Neural progenitor cell (in vitro differentiated cells): ENCODE results near the gene ZNF549. TPM values are rescaled to one million over a fixed set of nuclear protein-coding genes. Genes with fewer than 3 reads are reported as not detected.

Experiments used
- DNase-seq: peaks from one replicate; pipeline ENCODE4 v3.0.0-alpha.2; 2016; ENCODE audit warnings: low spot score
- H2AFZ ChIP-seq: fragments of 200-600 bp; sonication (generic); replicated peaks from 2 replicates; pipeline ENCODE4 v1.6.1; 2016; ENCODE audit warnings: antibody characterized with exemption
- H3F3A ChIP-seq: fragments of 200-600 bp; sonication (generic); 2 replicates; pipeline ENCODE4 v1.6.1; 2016; ENCODE audit warnings: antibody characterized with exemption, low read depth
- H3K27ac ChIP-seq: fragments of 200-600 bp; sonication (generic); 2 replicates; pipeline ENCODE4 v1.5.1; 2016; ENCODE audit warnings: mild to moderate bottlenecking
- H3K27me3 ChIP-seq: fragments of 200-600 bp; sonication (generic); 2 replicates; pipeline ENCODE4 v1.6.1; 2016; ENCODE audit warnings: mild to moderate bottlenecking, moderate library complexity
- H3K36me3 ChIP-seq: fragments of 200-600 bp; sonication (generic); 2 replicates; pipeline ENCODE4 v1.5.1; 2016
- H3K4me1 ChIP-seq: fragments of 200-600 bp; sonication (generic); 2 replicates; pipeline ENCODE4 v1.6.1; 2016; ENCODE audit warnings: mixed run types
- H3K4me2 ChIP-seq: fragments of 200-600 bp; sonication (generic); 2 replicates; pipeline ENCODE4 v1.6.1; 2016
- H3K4me3 ChIP-seq: fragments of 200-600 bp; sonication (generic); 2 replicates; pipeline ENCODE4 v1.5.1; 2016
- H3K79me2 ChIP-seq: fragments of 200-600 bp; sonication (generic); 2 replicates; pipeline ENCODE4 v1.6.1; 2016; ENCODE audit warnings: low read depth
- H3K9ac ChIP-seq: fragments of 200-600 bp; sonication (generic); 2 replicates; pipeline ENCODE4 v1.6.1; 2016
- H3K9me3 ChIP-seq: fragments of 200-600 bp; sonication (generic); 2 replicates; pipeline ENCODE4 v1.5.1; 2016; ENCODE audit warnings: low read depth
- H4K20me1 ChIP-seq: fragments of 200-600 bp; sonication (generic); 2 replicates; pipeline ENCODE4 v1.6.1; 2016; ENCODE audit warnings: low read depth
- H3K27ac Mint-ChIP-seq: 3 replicates; pipeline ENCODE4 v1.8.0; 2021; ENCODE audit warnings: mixed read lengths
- H3K27me3 Mint-ChIP-seq: 2 replicates; pipeline ENCODE4 v1.8.0; 2022; ENCODE audit warnings: low read depth, mild to moderate bottlenecking, inconsistent platforms, moderate library complexity, mixed read lengths; ENCODE audit not compliant: insufficient read depth
- H3K36me3 Mint-ChIP-seq: 3 replicates; pipeline ENCODE4 v1.8.0; 2021; ENCODE audit warnings: mixed read lengths
- H3K4me1 Mint-ChIP-seq: 3 replicates; pipeline ENCODE4 v1.8.0; 2021; ENCODE audit warnings: mixed read lengths
- H3K4me3 Mint-ChIP-seq: 3 replicates; pipeline ENCODE4 v1.8.0; 2021; ENCODE audit warnings: mild to moderate bottlenecking, moderate library complexity, mixed read lengths
- H3K9me3 Mint-ChIP-seq: 3 replicates; pipeline ENCODE4 v1.8.0; 2020; ENCODE audit warnings: mixed read lengths
- EZH2 ChIP-seq: fragments of 200-600 bp; sonication (generic); IDR thresholded peaks from 2 replicates; pipeline ENCODE4 v1.6.1; 2017; ENCODE audit warnings: antibody characterized with exemption, mild to moderate bottlenecking, moderate library complexity
- EZH2phosphoT487 ChIP-seq: fragments of 200-600 bp; sonication (generic); IDR thresholded peaks from 2 replicates; pipeline ENCODE4 v1.6.1; 2017; ENCODE audit warnings: antibody characterized with exemption
- total RNA-seq: library from RNA; depleted of rRNA; stranded (reverse); fragments of >200 nt; gene quantifications from 2 replicates; pipeline ENCODE4 v1.2.3, GENCODE V29; 2015; ENCODE audit warnings: low replicate concordance
- TF ChIP-seq, protein P1 (sequence below): fragments of 200-600 bp; sonication (generic); IDR thresholded peaks from 2 replicates; pipeline ENCODE4 v1.5.1; 2017; ENCODE audit warnings: antibody characterized with exemption, mild to moderate bottlenecking

ZNF549 gene
- total RNA-seq, 1 donor from 2014 or later, result 15.6 TPM

- DNase-seq, result no peak
- Histone ChIP-seq H3K27me3 (no peaks in the 10 kb centered on the region), H2AFZ (no peak overlapping the region), H4K20me1 (peaks cover 8% of the 10 kb centered on the region), H3K79me2 (peaks cover 20% of the 10 kb centered on the region), H3K9me3 (peaks cover 9% of the 10 kb centered on the region), H3K36me3 (no peaks in the 10 kb centered on the region), H3K4me2 (no peak overlapping the region), H3K4me1 (peaks cover 6% of the 10 kb centered on the region), H3K4me3 (no peak overlapping the region), H3K9ac (no peak overlapping the region), H3K27ac (no peak overlapping the region), H3F3A (no peaks in the 10 kb centered on the region)
- Mint-ChIP-seq H3K36me3 (peaks cover 60% of the 10 kb centered on the region), H3K4me1 (peaks cover 11% of the 10 kb centered on the region), H3K9me3 (peaks cover 72% of the 10 kb centered on the region), H3K4me3 (peak overlapping the region; percentile 99), H3K27ac (no peak overlapping the region), H3K27me3 (peaks cover 13% of the 10 kb centered on the region)
- TF ChIP-seq, protein P1, sequence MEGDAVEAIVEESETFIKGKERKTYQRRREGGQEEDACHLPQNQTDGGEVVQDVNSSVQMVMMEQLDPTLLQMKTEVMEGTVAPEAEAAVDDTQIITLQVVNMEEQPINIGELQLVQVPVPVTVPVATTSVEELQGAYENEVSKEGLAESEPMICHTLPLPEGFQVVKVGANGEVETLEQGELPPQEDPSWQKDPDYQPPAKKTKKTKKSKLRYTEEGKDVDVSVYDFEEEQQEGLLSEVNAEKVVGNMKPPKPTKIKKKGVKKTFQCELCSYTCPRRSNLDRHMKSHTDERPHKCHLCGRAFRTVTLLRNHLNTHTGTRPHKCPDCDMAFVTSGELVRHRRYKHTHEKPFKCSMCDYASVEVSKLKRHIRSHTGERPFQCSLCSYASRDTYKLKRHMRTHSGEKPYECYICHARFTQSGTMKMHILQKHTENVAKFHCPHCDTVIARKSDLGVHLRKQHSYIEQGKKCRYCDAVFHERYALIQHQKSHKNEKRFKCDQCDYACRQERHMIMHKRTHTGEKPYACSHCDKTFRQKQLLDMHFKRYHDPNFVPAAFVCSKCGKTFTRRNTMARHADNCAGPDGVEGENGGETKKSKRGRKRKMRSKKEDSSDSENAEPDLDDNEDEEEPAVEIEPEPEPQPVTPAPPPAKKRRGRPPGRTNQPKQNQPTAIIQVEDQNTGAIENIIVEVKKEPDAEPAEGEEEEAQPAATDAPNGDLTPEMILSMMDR, result no peak
Observed at GRCh38 chr19:57557659-57558058, 30.5 kb downstream of the ZNF549 start.

GRCh38 chr19:57558525-57558924, 31.4 kb downstream of the ZNF549 start:
- no peaks in the 10 kb centered on the region for H3K27me3 ChIP-seq
- no peak overlapping the region for H3K27ac Mint-ChIP-seq
- no peaks in the 10 kb centered on the region for H3K36me3 ChIP-seq
- H2AFZ ChIP-seq, result no peak overlapping the region
- H3K4me3 Mint-ChIP-seq, result peak overlapping the region; percentile 99
- peak overlapping the region; percentile 65 for H3K9ac ChIP-seq
- peak overlapping the region; percentile 87 for H3K4me3 ChIP-seq
- TF ChIP-seq, protein P1, result no peak
- TF ChIP-seq EZH2phosphoT487 (no peak), EZH2 (no peak)
- H4K20me1 ChIP-seq, result peaks cover 8% of the 10 kb centered on the region
- peaks cover 71% of the 10 kb centered on the region for H3K9me3 Mint-ChIP-seq
- peaks cover 13% of the 10 kb centered on the region for H3K27me3 Mint-ChIP-seq
- peaks cover 14% of the 10 kb centered on the region for H3K9me3 ChIP-seq
- DNase-seq, result no peak
- peaks cover 11% of the 10 kb centered on the region for H3K4me1 Mint-ChIP-seq
- peaks cover 20% of the 10 kb centered on the region for H3K79me2 ChIP-seq
- peaks cover 6% of the 10 kb centered on the region for H3K4me1 ChIP-seq
- peak overlapping the region; percentile 84 for H3K4me2 ChIP-seq
- no peaks in the 10 kb centered on the region for H3F3A ChIP-seq
- H3K36me3 Mint-ChIP-seq, result peaks cover 51% of the 10 kb centered on the region
- H3K27ac ChIP-seq, result no peak overlapping the region

DNA sequence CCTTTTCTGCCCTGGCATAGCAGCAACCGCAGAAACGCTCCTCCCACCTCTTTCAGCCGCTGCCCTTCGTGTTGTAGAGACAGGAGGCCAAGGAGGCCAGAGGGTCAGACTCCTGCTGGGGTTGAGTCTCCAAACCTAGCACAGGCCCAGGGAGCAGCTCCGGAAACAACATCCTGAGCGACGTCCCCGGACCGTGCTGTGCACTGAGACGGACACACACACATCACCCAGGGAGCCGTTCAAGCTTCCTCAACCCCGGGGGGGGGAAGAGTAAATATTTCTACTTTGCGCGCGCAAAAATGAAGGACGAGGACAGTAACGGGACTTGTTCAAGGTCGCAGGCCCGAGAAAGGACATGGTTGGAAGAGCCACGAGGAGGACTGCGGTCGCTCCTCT, 31.9 kb downstream of the ZNF549 start:
- no peaks in the 10 kb centered on the region for H3K27me3 ChIP-seq
- H3F3A ChIP-seq, result no peaks in the 10 kb centered on the region
- peaks cover 11% of the 10 kb centered on the region for H3K4me1 Mint-ChIP-seq
- peak overlapping the region; percentile 99 for H3K4me3 Mint-ChIP-seq
- peak overlapping the region; percentile 87 for H3K4me3 ChIP-seq
- H2AFZ ChIP-seq, result peak overlapping the region; percentile 89
- H3K4me2 ChIP-seq, result peak overlapping the region; percentile 84
- peaks cover 70% of the 10 kb centered on the region for H3K9me3 Mint-ChIP-seq
- no peak overlapping the region for H3K27ac ChIP-seq
- H3K79me2 ChIP-seq, result peaks cover 20% of the 10 kb centered on the region
- peak; percentile 58 for DNase-seq
- peaks cover 8% of the 10 kb centered on the region for H4K20me1 ChIP-seq
- H3K27me3 Mint-ChIP-seq, result peaks cover 13% of the 10 kb centered on the region
- no peaks in the 10 kb centered on the region for H3K36me3 ChIP-seq
- peak overlapping the region; percentile 69 for H3K27ac Mint-ChIP-seq
- peaks cover 46% of the 10 kb centered on the region for H3K36me3 Mint-ChIP-seq
- H3K9me3 ChIP-seq, result peaks cover 16% of the 10 kb centered on the region
- TF ChIP-seq, protein P1, result no peak
- no peak for TF ChIP-seq EZH2phosphoT487
- no peak for TF ChIP-seq EZH2
- H3K4me1 ChIP-seq, result peaks cover 6% of the 10 kb centered on the region
- H3K9ac ChIP-seq, result peak overlapping the region; percentile 65
